Measurements from ENCODE around the gene FAM3C.
"Not testable (repeated sequence)": the region's sequence is repeated elsewhere in the genome, so short reads cannot be mapped to it uniquely, and the experiment has no call there.

FAM3C gene

GRCh38 chr7:121436136-121436535, 40.0 kb upstream of the FAM3C start:
- Histone ChIP-seq H4K20me1 (ENCODE audit: insufficient read depth, low read length) (no peaks in the 10 kb centered on the region), H3K4me2 (ENCODE audit: insufficient read depth, low read length) (no peak overlapping the region), H2AFZ (ENCODE audit: low read depth, low read length) (no peak overlapping the region), H3K4me1 (ENCODE audit: insufficient read depth, low read length) (peaks cover 18% of the 10 kb centered on the region), H3K4me3 (ENCODE audit: low read depth in 1 of 2, low read length in 2 of 2) (no peak overlapping the region), H3K9ac (ENCODE audit: low read depth, low read length) (no peak overlapping the region), H3K27me3 (ENCODE audit: insufficient read depth, low read length, poor library complexity) (no peaks in the 10 kb centered on the region), H3K79me2 (ENCODE audit: insufficient read depth, low read length) (no peaks in the 10 kb centered on the region), H3K9me3 (ENCODE audit: insufficient read depth, low read length, severe bottlenecking) (no peaks in the 10 kb centered on the region), H3K27ac (ENCODE audit: low read length) (no peak overlapping the region), H3K36me3 (ENCODE audit: insufficient read depth, low read length) (no peaks in the 10 kb centered on the region)
- DNase-seq (no peak), ATAC-seq (ENCODE audit: insufficient read depth, low read depth) (no peak)
- TF ChIP-seq CTCF (IDR thresholded peaks at IDR 0.05; ENCODE audit: borderline replicate concordance, extremely low read depth, low read length, poor library complexity, severe bottlenecking) (no peak), EZH2 (IDR thresholded peaks at IDR 0.05; ENCODE audit: borderline replicate concordance, low read depth, low read length, severe bottlenecking) (no peak)

- no peaks in the 10 kb centered on the region for H3K36me3 ChIP-seq (ENCODE audit: insufficient read depth, low read length)
- H3K79me2 ChIP-seq (ENCODE audit: insufficient read depth, low read length) = no peaks in the 10 kb centered on the region
- H3K4me2 ChIP-seq (ENCODE audit: insufficient read depth, low read length) = no peak overlapping the region
- TF ChIP-seq CTCF (IDR thresholded peaks at IDR 0.05; ENCODE audit: borderline replicate concordance, extremely low read depth, low read length, poor library complexity, severe bottlenecking) = no peak
- DNase-seq (no peak), ATAC-seq (ENCODE audit: insufficient read depth, low read depth) (no peak)
- H4K20me1 ChIP-seq (ENCODE audit: insufficient read depth, low read length) = no peaks in the 10 kb centered on the region
- no peaks in the 10 kb centered on the region for H3K27me3 ChIP-seq (ENCODE audit: insufficient read depth, low read length, poor library complexity)
- H3K9ac ChIP-seq (ENCODE audit: low read depth, low read length) = no peak overlapping the region
- no peak overlapping the region for H3K27ac ChIP-seq (ENCODE audit: low read length)
- no peak overlapping the region for H2AFZ ChIP-seq (ENCODE audit: low read depth, low read length)
- H3K9me3 ChIP-seq (ENCODE audit: insufficient read depth, low read length, severe bottlenecking) = no peaks in the 10 kb centered on the region
- H3K4me3 ChIP-seq (ENCODE audit: low read depth in 1 of 2, low read length in 2 of 2) = no peak overlapping the region
- peaks cover 12% of the 10 kb centered on the region for H3K4me1 ChIP-seq (ENCODE audit: insufficient read depth, low read length)
Measured at GRCh38 chr7:121433775-121434174, 37.7 kb upstream of the FAM3C start.

GRCh38 chr7:121432486-121432885, 36.4 kb upstream of the FAM3C start:
- not testable (repeated sequence) for H3K27me3 ChIP-seq (ENCODE audit: insufficient read depth, low read length, poor library complexity); H2AFZ ChIP-seq (ENCODE audit: low read depth, low read length); DNase-seq; H4K20me1 ChIP-seq (ENCODE audit: insufficient read depth, low read length); H3K36me3 ChIP-seq (ENCODE audit: insufficient read depth, low read length); H3K4me1 ChIP-seq (ENCODE audit: insufficient read depth, low read length); H3K9ac ChIP-seq (ENCODE audit: low read depth, low read length); H3K27ac ChIP-seq (ENCODE audit: low read length); H3K4me2 ChIP-seq (ENCODE audit: insufficient read depth, low read length); H3K79me2 ChIP-seq (ENCODE audit: insufficient read depth, low read length); H3K9me3 ChIP-seq (ENCODE audit: insufficient read depth, low read length, severe bottlenecking); H3K4me3 ChIP-seq (ENCODE audit: low read depth in 1 of 2, low read length in 2 of 2); ATAC-seq (ENCODE audit: insufficient read depth, low read depth)

GRCh38 chr7:121431996-121432395, 35.9 kb upstream of the FAM3C start:
- DNase-seq (no peak), ATAC-seq (ENCODE audit: insufficient read depth, low read depth) (no peak)
- Histone ChIP-seq H3K27ac (ENCODE audit: low read length) (no peak overlapping the region), H3K27me3 (ENCODE audit: insufficient read depth, low read length, poor library complexity) (no peaks in the 10 kb centered on the region), H3K36me3 (ENCODE audit: insufficient read depth, low read length) (no peaks in the 10 kb centered on the region), H3K4me3 (ENCODE audit: low read depth in 1 of 2, low read length in 2 of 2) (no peak overlapping the region), H4K20me1 (ENCODE audit: insufficient read depth, low read length) (no peaks in the 10 kb centered on the region), H3K79me2 (ENCODE audit: insufficient read depth, low read length) (no peaks in the 10 kb centered on the region), H3K9ac (ENCODE audit: low read depth, low read length) (no peak overlapping the region), H3K9me3 (ENCODE audit: insufficient read depth, low read length, severe bottlenecking) (no peaks in the 10 kb centered on the region), H3K4me2 (ENCODE audit: insufficient read depth, low read length) (no peak overlapping the region), H2AFZ (ENCODE audit: low read depth, low read length) (no peak overlapping the region), H3K4me1 (ENCODE audit: insufficient read depth, low read length) (no peaks in the 10 kb centered on the region)
- no peak for TF ChIP-seq CTCF (IDR thresholded peaks at IDR 0.05; ENCODE audit: borderline replicate concordance, extremely low read depth, low read length, poor library complexity, severe bottlenecking)
- no peak for TF ChIP-seq EZH2 (IDR thresholded peaks at IDR 0.05; ENCODE audit: borderline replicate concordance, low read depth, low read length, severe bottlenecking)

Data from DND-41 (cell line).